ENCODE data around the gene GRM4. TPM values are rescaled to one million over a fixed set of nuclear protein-coding genes. Genes with fewer than 3 reads are reported as not detected.

GRM4 gene
- total RNA-seq, 1 experiment from 2014 or later, result not detected

DNA sequence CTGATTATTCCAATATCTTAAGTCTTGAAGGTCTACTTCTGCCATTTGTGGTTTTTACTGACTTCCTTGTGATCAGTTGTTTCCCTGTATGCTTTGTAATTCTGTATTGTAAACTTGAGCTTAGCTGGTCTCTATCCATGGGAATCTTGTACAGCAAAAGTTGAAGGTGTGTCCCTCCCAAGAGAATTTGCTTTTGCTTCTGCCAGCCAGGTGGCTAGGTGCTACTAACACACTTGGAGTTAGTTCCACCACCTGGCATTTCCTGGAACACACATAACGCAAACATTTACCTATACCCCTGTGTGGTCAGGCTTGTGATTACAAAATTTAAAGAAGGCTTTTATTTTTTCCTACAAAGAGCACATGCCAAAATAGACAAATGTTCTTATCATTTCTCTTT, 141.2 kb downstream of the GRM4 start:
- no peak for DNase-seq
- Histone ChIP-seq H3K9me2 (ENCODE audit: insufficient read depth) (no peaks in the 10 kb centered on the region), H3K27ac (no peak overlapping the region), H3K4me3 (no peak overlapping the region), H3K79me2 (ENCODE audit: low read depth) (no peaks in the 10 kb centered on the region), H4K20me1 (ENCODE audit: insufficient read depth) (no peaks in the 10 kb centered on the region), H3K36me3 (ENCODE audit: low read depth) (no peaks in the 10 kb centered on the region), H3K4me1 (replicated peaks; ENCODE audit: insufficient read depth) (no peaks in the 10 kb centered on the region), H3F3A (ENCODE audit: insufficient read depth, low read depth) (no peaks in the 10 kb centered on the region), H3K4me2 (no peak overlapping the region), H3K9me3 (ENCODE audit: insufficient read depth, low read depth) (no peaks in the 10 kb centered on the region; the same call in 1 of the 2 replicates), H2AFZ (no peak overlapping the region), H3K27me3 (ENCODE audit: insufficient read depth, low read depth) (peaks cover 92% of the 10 kb centered on the region)
- intact Hi-C loops (cut with micrococcal nuclease; ENCODE audit: unreplicated experiment), result no loop called here
- ChIA-PET CTCF (no interaction called here), POLR2A (ENCODE audit: unreplicated experiment) (interaction anchor here (0.6 kb wide), 1 partner anchor 293 kb away, joined by 6 read pairs; the partner anchor contains the start of gene UQCC2)
- TF ChIP-seq, protein P1, sequence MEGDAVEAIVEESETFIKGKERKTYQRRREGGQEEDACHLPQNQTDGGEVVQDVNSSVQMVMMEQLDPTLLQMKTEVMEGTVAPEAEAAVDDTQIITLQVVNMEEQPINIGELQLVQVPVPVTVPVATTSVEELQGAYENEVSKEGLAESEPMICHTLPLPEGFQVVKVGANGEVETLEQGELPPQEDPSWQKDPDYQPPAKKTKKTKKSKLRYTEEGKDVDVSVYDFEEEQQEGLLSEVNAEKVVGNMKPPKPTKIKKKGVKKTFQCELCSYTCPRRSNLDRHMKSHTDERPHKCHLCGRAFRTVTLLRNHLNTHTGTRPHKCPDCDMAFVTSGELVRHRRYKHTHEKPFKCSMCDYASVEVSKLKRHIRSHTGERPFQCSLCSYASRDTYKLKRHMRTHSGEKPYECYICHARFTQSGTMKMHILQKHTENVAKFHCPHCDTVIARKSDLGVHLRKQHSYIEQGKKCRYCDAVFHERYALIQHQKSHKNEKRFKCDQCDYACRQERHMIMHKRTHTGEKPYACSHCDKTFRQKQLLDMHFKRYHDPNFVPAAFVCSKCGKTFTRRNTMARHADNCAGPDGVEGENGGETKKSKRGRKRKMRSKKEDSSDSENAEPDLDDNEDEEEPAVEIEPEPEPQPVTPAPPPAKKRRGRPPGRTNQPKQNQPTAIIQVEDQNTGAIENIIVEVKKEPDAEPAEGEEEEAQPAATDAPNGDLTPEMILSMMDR (conservative IDR thresholded peaks at IDR 0.05), result no peak
- BruUV-seq (replicated peaks), result no TSS peak

- H3K36me3 ChIP-seq (ENCODE audit: low read depth), result no peaks in the 10 kb centered on the region
- no peaks in the 10 kb centered on the region for H3K9me3 ChIP-seq (ENCODE audit: insufficient read depth, low read depth)
- POLR2A ChIA-PET (ENCODE audit: unreplicated experiment), result no interaction called here
- no peak for TF ChIP-seq EZH2 (IDR thresholded peaks at IDR 0.05; ENCODE audit: low read depth)
- TF ChIP-seq, protein P1 (conservative IDR thresholded peaks at IDR 0.05), result no peak
- H3K27ac ChIP-seq, result no peak overlapping the region
- no peaks in the 10 kb centered on the region for H3K9me2 ChIP-seq (ENCODE audit: insufficient read depth)
- DNase-seq, result no peak
- H3K4me3 ChIP-seq, result no peak overlapping the region
- H3K4me2 ChIP-seq, result no peak overlapping the region
- intact Hi-C loops (cut with micrococcal nuclease; ENCODE audit: unreplicated experiment), result no loop called here
- CTCF ChIA-PET, result no interaction called here
- no peaks in the 10 kb centered on the region for H3F3A ChIP-seq (ENCODE audit: insufficient read depth, low read depth)
- no TSS peak for BruUV-seq (replicated peaks)
- H3K79me2 ChIP-seq (ENCODE audit: low read depth), result no peaks in the 10 kb centered on the region
- peaks cover 92% of the 10 kb centered on the region for H3K27me3 ChIP-seq (ENCODE audit: insufficient read depth, low read depth)
- no peaks in the 10 kb centered on the region for H3K4me1 ChIP-seq (replicated peaks; ENCODE audit: insufficient read depth)
- no peaks in the 10 kb centered on the region for H4K20me1 ChIP-seq (ENCODE audit: insufficient read depth)
- no peak overlapping the region for H2AFZ ChIP-seq
These were observed 141.9 kb downstream of the GRM4 start for GRCh38 chr6:34003962-34004361.

- POLR2A ChIA-PET (ENCODE audit: unreplicated experiment), result no interaction called here
- CTCF ChIA-PET, result interaction anchor here (0.6 kb wide), 1 partner anchor 139 kb away, joined by 8 read pairs; no protein-coding TSS in a partner anchor
These were observed 143.9 kb downstream of the GRM4 start for GRCh38 chr6:34001706-34002621.

More at GRCh38 chr6:34001706-34002621, 143.9 kb downstream of the GRM4 start:
- Histone ChIP-seq H2AFZ (no peak overlapping the region), H3F3A (ENCODE audit: insufficient read depth, low read depth) (no peaks in the 10 kb centered on the region), H3K9me3 (ENCODE audit: insufficient read depth, low read depth) (no peaks in the 10 kb centered on the region), H3K9me2 (ENCODE audit: insufficient read depth) (no peaks in the 10 kb centered on the region), H3K4me3 (no peak overlapping the region), H3K36me3 (ENCODE audit: low read depth) (no peaks in the 10 kb centered on the region), H3K27me3 (ENCODE audit: insufficient read depth, low read depth) (peaks cover 92% of the 10 kb centered on the region), H3K79me2 (ENCODE audit: low read depth) (no peaks in the 10 kb centered on the region), H3K4me1 (replicated peaks; ENCODE audit: insufficient read depth) (no peaks in the 10 kb centered on the region), H4K20me1 (ENCODE audit: insufficient read depth) (no peaks in the 10 kb centered on the region), H3K4me2 (no peak overlapping the region), H3K27ac (no peak overlapping the region)
- intact Hi-C loops (cut with micrococcal nuclease; ENCODE audit: unreplicated experiment), result no loop called here
- BruUV-seq (replicated peaks), result no TSS peak
- no peak for DNase-seq
- no peak for TF ChIP-seq EZH2 (IDR thresholded peaks at IDR 0.05; ENCODE audit: low read depth)
- TF ChIP-seq, protein P1 (conservative IDR thresholded peaks at IDR 0.05), result no peak

Measured in PC-9 (cell line).